NCI-H82 treated with DMSO at 0.1 percent for 48 hours (cell line): ENCODE results near the gene ZNF80.
"Not testable (repeated sequence)": the region's sequence is repeated elsewhere in the genome, so short reads cannot be mapped to it uniquely, and the experiment has no call there.

Source experiments
- DNase-seq: peaks from one replicate; lab custom pipeline; 2025; ENCODE audit not compliant: unreplicated experiment; lab: John Stamatoyannopoulos, UW

Gene ZNF80

GRCh38 chr3:114237478-114237877, at the start of gene ZNF80:
Gene ZNF80, minus strand, starts transcription at chr3:114237578. Its CDS starts 504 bp downstream, at chr3:114237074.
- not testable (repeated sequence) for DNase-seq

- DNase-seq: no peak
These were observed 48.9 kb upstream of the ZNF80 start for GRCh38 chr3:114286266-114286665.

- no peak for DNase-seq
These were observed 48.4 kb upstream of the ZNF80 start for GRCh38 chr3:114285648-114286230.

DNA sequence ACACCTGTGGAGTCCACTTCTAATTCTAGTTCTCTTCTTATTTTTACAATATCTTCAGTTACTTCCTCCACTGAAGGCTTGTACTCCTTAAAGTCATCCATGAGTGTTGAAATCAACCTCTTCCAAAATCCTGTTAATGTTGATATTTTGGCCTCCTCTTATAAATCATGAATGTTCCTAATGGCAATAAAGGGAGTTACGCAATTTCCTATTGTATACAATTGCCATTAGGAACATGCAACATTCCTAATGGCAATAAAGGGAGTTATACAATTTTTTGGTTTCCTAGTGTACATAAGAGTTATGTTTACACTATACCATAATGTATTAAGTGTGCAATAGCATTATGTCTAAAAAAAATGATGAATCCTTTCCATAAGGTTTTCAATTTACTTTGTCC, 47.3 kb upstream of the ZNF80 start:
- DNase-seq: no peak

DNA sequence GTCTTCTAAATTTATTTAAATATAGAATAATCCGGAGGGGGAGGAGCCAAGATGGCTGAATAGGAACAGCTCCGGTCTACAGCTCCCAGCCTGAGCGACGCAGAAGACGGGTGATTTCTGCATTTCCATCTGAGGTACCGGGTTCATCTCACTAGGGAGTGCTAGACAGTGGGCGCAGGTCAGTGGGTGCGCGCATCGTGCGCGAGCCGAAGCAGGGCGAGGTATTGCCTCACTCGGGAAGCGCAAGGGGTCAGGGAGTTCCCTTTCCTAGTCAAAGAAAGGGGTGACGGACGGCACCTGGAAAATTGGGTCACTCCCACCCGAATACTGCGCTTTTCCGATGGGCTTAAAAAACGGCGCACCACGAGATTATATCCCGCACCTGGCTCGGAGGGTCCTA, 39.5 kb upstream of the ZNF80 start:
- not testable (repeated sequence) for DNase-seq

DNA sequence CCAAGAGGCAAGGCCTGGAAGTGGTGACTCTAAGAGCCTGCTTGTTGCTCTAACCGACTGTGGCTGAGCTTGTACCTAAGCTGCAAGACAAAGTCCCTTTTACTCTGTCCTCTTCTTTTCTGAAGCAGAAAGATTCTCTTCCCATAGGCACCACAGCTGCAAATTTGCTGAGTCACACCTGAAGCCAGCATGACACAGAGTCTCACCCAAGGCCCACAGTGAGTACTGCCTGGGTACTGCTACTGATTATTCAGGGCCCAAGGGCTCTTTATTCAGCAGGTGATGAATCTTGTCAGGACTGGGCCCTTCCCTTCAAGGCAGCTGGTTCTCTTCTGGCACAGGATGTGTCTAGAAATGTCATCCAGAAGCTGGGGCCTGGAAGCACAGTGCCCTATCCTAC, 37.6 kb upstream of the ZNF80 start:
- no peak for DNase-seq

DNA sequence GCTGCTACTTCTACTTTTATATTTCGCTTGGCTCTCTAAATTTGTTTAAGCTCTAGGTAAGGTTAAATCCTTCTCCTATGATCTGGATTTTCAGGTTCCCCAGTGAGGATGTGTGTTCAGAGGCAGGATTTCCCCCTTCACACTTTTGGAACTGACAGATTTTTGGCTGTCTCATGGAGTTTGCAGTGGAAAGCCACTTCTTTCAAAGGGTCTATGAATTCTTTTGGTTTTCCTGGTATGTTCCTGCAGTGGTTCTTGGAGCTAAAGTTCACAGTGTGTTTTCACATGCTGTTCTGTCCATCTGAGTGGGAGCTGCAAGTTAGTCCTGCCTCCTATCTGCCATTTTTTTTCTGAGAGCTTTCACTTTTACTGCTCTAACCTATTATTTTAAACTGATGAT, 34.9 kb upstream of the ZNF80 start:
- DNase-seq: no peak

GRCh38 chr3:114270019-114270418, 32.6 kb upstream of the ZNF80 start:
- DNase-seq: no peak

DNA sequence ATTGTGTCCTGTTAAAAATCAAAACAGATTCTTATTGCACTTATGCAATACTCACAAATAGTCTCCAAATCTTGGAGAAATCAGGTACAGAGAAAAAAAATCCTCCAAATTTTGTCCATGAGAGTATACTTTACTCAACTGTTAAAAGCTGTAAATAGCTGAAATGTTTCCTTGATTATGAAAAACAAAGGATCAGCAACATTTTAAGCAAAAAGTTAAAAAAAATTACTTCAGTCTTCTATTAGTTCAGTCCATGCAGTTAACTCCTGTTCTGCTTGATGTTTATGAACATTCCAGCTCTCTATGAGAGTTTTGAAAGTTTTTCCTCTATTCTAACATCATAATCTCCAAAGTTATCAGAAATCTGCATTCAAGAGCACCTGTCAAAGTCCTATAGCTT, 22.8 kb upstream of the ZNF80 start:
- no peak for DNase-seq

GRCh38 chr3:114259566-114259965, 22.2 kb upstream of the ZNF80 start:
- no peak for DNase-seq

- DNase-seq: no peak
These were observed 16.1 kb upstream of the ZNF80 start for GRCh38 chr3:114253505-114253904.

- DNase-seq: no peak
These were observed 15.6 kb upstream of the ZNF80 start for GRCh38 chr3:114252954-114253353.

GRCh38 chr3:114242947-114243346, 5.6 kb upstream of the ZNF80 start:
- DNase-seq: no peak

DNA sequence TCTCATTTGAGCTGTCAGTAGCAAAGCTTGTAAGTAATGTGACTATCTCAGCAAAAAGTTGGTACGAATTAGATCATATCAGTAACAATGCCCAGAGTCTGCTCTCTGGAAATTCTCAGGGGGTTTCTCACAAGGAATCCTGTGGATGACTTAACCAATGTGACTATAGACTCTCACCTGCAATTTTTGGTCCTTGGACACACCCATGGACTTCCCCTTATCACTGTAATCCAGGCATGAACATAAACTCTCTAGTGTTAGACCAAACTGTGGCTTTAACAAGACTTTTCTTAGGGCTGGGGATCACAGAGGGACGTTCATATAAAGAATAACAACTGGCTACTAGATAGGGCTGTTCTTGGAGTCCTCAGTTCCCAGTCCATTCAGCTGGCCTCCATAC, 3.9 kb upstream of the ZNF80 start:
- no peak for DNase-seq

- DNase-seq: not testable (repeated sequence)
These were observed 888 bp upstream of the ZNF80 start for GRCh38 chr3:114238146-114238785.

GRCh38 chr3:114235431-114235830, 1.9 kb downstream of the ZNF80 start:
- DNase-seq: no peak

DNA sequence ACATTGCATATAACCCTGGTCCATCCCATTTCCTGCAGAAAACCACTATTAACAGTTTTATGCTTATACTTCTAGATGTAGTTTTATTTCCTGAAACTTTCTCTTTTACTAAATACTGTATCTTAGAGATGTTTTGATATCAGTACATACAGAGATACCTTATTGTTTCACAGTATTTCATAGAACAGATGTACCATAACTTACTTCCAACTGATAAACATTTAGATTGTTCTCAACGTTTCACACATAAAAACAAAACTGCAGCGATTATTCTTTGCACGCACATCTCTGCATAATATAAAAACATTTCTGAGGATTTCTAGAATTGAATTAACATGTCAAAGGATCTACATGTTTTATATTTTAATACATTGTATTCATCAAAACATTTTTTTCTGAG, 2.6 kb downstream of the ZNF80 start:
- DNase-seq: no peak

DNA sequence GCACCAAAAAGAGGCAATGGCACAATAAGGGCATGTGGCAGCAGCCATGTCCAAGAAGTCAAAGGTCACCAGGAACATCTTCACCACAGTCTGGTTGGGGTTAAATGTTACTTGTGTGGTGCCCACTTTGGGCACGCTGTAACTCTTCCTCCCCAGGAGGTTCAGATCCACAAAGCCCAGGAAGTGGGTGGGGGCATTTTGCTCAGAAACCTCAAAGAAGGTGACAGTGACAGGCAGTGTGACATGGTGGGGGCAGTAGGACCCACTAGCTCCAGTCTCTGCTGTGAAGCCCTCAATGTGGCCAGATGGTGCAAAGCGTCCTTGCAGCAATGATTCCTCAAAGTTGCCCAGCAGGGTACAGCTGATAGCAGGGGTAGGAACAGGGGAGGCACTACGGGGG, 5.8 kb downstream of the ZNF80 start:
- no peak for DNase-seq

DNA sequence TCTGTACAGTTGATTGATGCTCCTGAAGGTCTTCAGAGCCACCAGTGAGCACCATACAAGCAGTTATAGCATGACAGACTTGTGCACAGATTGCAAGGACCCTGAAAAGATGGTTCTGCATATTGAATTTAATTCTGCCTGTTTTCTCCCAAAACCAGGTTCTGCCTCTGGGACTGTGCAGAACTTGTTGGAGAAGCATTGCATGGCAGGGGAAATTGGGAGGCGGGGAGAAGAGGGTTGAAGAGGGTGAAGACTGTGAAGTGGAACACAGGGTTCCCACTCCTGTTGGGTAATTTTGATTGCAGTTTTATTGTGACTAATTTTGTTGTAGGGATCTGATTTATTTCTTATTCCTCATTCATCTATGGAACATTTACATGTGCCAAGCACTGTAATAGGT, 10.3 kb downstream of the ZNF80 start:
- DNase-seq: no peak

DNA sequence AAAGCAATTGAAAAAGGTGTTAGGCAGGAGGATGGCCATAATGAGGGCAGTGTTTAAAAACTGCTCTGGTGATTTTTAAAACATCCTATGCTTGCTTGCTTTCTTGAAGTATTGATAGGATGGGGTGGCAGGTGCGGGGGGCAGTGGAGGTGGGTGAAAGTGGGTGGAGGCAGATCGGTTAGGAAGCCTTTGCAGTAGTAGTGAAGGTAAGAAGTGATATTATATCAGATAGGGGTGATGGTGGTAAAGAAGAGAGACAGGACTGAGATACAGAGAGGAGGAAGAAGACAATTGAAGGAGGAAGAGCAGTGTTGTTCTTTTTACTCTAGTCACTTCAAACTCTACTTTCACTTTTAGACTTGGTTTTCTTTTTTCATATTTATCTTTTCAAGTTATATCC, 11.1 kb downstream of the ZNF80 start:
- DNase-seq: no peak

- no peak for DNase-seq
These were observed 14.2 kb downstream of the ZNF80 start for GRCh38 chr3:114223143-114223542.

DNA sequence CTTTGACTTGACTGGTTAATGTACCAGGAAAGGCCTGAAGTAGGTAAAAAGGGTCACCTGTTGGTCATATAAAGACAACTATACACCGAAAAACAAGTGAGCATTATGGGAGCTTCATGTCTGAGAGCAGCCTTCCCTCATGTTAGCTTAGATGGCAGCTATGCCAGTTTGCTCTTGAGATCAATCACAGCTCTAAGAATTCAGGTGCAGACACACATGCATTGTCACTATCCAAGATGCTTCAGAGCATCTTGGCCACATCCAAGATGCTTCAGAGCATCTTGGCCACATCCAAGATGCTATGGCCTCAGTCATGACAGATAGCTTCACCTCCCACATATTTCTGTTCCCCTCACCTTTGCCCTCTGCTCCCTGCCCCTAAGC, 15.5 kb downstream of the ZNF80 start:
- no peak for DNase-seq
